ENCODE results near the gene SEZ6L. TPM values are rescaled to one million over a fixed set of nuclear protein-coding genes. Genes with fewer than 3 reads are reported as not detected.
A peak's percentile ranks its signal among the peaks of the same experiment; 100 is the strongest.

The SEZ6L gene
- total RNA-seq, 1 donor from 2014 or later, result 109 TPM

DNA sequence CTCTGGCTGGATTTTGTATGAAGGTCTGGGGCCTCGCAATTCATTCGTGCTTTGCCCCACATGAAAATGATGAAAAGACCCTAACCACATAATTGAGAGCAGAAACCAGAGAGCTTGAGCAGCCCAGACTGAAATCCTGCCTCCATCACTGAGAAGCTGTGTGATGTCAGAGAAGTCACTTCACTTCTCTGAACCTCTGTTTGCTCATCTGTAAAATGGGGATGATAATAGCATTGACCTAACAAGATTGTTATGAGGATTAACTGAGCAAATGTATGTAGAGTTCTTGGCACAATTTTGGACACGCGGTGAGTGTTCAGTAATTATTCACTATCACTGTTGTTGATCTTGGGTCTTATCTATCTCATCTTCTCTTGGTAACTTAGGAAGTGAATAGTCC, 203.6 kb downstream of the SEZ6L start:
- peaks cover 22% of the 10 kb centered on the region for H3K4me1 Mint-ChIP-seq (ENCODE audit: low read depth, unreplicated experiment)
- peaks cover 2% of the 10 kb centered on the region for H3K9me3 Mint-ChIP-seq (ENCODE audit: unreplicated experiment)
- peak overlapping the region; percentile 15 for H3K27ac Mint-ChIP-seq (ENCODE audit: unreplicated experiment)
- TF ChIP-seq, protein P1, sequence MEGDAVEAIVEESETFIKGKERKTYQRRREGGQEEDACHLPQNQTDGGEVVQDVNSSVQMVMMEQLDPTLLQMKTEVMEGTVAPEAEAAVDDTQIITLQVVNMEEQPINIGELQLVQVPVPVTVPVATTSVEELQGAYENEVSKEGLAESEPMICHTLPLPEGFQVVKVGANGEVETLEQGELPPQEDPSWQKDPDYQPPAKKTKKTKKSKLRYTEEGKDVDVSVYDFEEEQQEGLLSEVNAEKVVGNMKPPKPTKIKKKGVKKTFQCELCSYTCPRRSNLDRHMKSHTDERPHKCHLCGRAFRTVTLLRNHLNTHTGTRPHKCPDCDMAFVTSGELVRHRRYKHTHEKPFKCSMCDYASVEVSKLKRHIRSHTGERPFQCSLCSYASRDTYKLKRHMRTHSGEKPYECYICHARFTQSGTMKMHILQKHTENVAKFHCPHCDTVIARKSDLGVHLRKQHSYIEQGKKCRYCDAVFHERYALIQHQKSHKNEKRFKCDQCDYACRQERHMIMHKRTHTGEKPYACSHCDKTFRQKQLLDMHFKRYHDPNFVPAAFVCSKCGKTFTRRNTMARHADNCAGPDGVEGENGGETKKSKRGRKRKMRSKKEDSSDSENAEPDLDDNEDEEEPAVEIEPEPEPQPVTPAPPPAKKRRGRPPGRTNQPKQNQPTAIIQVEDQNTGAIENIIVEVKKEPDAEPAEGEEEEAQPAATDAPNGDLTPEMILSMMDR (IDR thresholded peaks at IDR 0.05; ENCODE audit: partially characterized antibody, unreplicated experiment), result no peak
- H3K27me3 Mint-ChIP-seq (ENCODE audit: unreplicated experiment), result peaks cover 2% of the 10 kb centered on the region
- no peak overlapping the region for H3K4me3 Mint-ChIP-seq (ENCODE audit: unreplicated experiment)
- DNase-seq, result no peak
- no peaks in the 10 kb centered on the region for H3K36me3 Mint-ChIP-seq (ENCODE audit: unreplicated experiment)

DNA sequence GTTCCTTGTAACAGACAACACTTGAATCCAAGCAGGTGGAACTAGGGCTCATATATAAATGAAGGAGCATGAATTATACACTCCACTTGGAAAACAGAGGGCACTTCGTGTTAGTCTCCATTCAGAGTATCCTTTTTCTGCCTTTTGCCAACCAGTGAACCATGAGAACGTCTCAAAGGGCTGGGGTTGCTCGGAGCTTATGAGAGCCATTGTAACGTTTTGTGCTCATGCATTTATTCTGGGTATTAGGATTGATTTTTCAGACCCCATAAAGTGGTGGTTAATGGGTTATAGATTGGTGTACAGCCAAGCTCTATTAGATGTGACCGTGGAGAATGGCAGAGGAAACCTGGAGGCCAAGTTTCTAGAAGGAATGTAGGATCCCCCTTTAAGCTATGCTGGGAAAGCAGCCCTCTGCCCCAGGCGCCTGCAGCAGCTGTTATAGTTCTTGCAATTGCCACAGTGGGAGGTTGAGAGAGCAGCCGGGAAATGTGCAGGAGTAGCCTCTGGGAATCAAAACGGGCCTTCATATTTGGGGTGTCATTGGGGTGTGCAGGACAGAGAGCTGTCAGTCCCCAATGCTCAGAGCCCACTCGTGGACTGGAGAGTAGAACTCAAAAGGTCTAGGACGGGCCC, 205.2 kb downstream of the SEZ6L start:
- peak; percentile 38 for DNase-seq
- Mint-ChIP-seq H3K27ac (ENCODE audit: unreplicated experiment) (peak overlapping the region; percentile 92), H3K9me3 (ENCODE audit: unreplicated experiment) (peaks cover 2% of the 10 kb centered on the region), H3K4me3 (ENCODE audit: unreplicated experiment) (peak overlapping the region; percentile 71), H3K4me1 (ENCODE audit: low read depth, unreplicated experiment) (peaks cover 22% of the 10 kb centered on the region), H3K27me3 (ENCODE audit: unreplicated experiment) (peaks cover 2% of the 10 kb centered on the region), H3K36me3 (ENCODE audit: unreplicated experiment) (peaks cover 10% of the 10 kb centered on the region)
- TF ChIP-seq, protein P1 (IDR thresholded peaks at IDR 0.05; ENCODE audit: partially characterized antibody, unreplicated experiment), result no peak

DNA sequence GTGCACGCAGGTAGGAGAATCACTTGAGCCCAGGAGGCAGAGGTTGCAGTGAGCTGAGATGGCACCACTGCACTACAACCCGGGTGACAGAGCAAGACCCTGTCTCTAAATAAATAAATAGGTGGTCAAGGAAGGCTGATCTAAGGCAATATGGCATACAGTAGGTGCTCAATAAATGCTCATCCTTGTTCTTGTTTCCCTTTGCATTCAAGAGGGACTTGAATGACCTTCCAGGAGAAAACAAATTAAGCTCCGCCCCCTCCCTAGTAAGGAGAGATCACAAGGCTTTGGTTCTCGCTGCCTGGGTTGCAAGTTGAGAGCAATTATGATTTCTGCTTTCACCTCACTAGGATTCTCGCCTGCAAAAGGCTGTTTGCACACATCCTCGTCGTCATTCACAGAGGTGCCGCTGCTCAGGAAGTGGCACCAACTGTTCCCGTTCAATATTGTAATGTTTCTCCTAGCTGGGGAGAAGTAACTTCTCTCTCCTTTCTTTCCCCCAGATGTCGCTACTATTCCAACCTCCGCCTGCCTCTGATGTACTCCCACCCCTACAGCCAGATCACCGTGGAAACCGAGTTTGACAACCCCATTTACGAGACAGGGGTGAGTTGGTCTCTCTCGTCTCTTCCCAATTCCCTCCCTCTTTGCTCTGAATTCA, 208.0 kb downstream of the SEZ6L start:
- Mint-ChIP-seq H3K9me3 (ENCODE audit: unreplicated experiment) (peaks cover 2% of the 10 kb centered on the region), H3K4me3 (ENCODE audit: unreplicated experiment) (no peak overlapping the region), H3K4me1 (ENCODE audit: low read depth, unreplicated experiment) (peaks cover 21% of the 10 kb centered on the region), H3K27ac (ENCODE audit: unreplicated experiment) (no peak overlapping the region), H3K36me3 (ENCODE audit: unreplicated experiment) (peaks cover 23% of the 10 kb centered on the region), H3K27me3 (ENCODE audit: unreplicated experiment) (peaks cover 2% of the 10 kb centered on the region)
- TF ChIP-seq, protein P1 (IDR thresholded peaks at IDR 0.05; ENCODE audit: partially characterized antibody, unreplicated experiment), result no peak
- no peak for DNase-seq

DNA sequence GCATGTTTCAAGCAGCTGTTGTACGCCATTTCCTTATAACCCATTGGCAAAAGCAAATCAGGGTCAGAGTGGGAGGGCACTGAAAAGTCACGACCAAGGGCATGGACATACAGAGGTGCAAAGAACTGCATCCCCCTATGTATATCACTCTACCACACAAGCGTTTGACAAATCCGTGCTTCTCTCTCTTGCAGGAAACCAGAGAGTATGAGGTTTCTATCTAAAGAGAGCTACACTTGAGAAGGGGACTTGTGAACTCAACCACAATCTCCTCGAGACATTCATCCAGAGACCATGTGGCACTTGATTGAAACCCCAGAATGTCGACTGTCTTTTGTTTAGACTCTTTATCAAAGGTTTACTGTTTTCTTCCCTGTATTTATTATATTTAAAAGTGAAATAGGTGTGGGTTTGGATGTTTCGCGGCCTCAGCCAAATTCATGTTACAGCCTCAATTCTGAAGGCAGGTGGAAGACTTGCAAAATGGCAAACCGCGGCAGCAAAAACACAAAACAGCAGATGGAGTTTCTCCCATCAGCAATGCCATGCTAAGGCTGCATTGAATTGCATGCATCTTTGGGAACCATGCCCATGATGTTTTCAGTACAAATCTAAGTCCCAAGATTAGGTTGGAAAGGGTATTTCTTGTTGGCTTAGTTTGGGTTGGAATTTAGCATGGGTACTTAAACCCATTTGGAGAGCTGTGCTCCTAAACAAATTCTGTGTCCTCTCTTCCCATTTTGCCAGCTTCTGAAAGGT, 211.0 kb downstream of the SEZ6L start:
- H3K4me3 Mint-ChIP-seq (ENCODE audit: unreplicated experiment), result no peak overlapping the region
- H3K9me3 Mint-ChIP-seq (ENCODE audit: unreplicated experiment), result peaks cover 2% of the 10 kb centered on the region
- TF ChIP-seq, protein P1 (IDR thresholded peaks at IDR 0.05; ENCODE audit: partially characterized antibody, unreplicated experiment), result no peak
- no peak overlapping the region for H3K27ac Mint-ChIP-seq (ENCODE audit: unreplicated experiment)
- no peak for DNase-seq
- H3K4me1 Mint-ChIP-seq (ENCODE audit: low read depth, unreplicated experiment), result peaks cover 7% of the 10 kb centered on the region
- H3K27me3 Mint-ChIP-seq (ENCODE audit: unreplicated experiment), result peaks cover 5% of the 10 kb centered on the region
- H3K36me3 Mint-ChIP-seq (ENCODE audit: unreplicated experiment), result peaks cover 23% of the 10 kb centered on the region
